Thyroid gland (tissue), 4 donors: ENCODE results near the gene NKX2-4. TPM values are rescaled to one million over a fixed set of nuclear protein-coding genes. Genes with fewer than 3 reads are reported as not detected.
"Not testable (repeated sequence)": the region's sequence is repeated elsewhere in the genome, so short reads cannot be mapped to it uniquely, and the experiment has no call there.

Source experiments
- DNase-seq, 2 donors: peaks; one replicate each; pipeline ENCODE4 v3.0.0-alpha.2; 2019
- H3K27ac ChIP-seq, 3 donors: fragments of 200-600 bp; sonication (generic); 1 replicate in 2 of 3; 2 replicates in 1 of 3; pipeline ENCODE4 v1.5.1; 2016 to 2019; ENCODE audit warnings: mild to moderate bottlenecking in 1 of 3, moderate library complexity in 1 of 3
- H3K27me3 ChIP-seq: fragments of 200-600 bp; sonication (generic); one replicate; pipeline ENCODE4 v1.5.1; 2019
- H3K36me3 ChIP-seq, 2 donors: fragments of 200-600 bp; sonication (generic); one replicate each; pipeline ENCODE4 v1.5.1; 2016 to 2019
- H3K4me1 ChIP-seq, 2 donors: fragments of 200-600 bp; sonication (generic); one replicate each; pipeline ENCODE4 v1.5.1; 2017 to 2019
- H3K4me3 ChIP-seq, 3 donors: fragments of 200-600 bp; sonication (generic); replicated peaks in 1 of 3; 1 replicate in 2 of 3; 2 replicates in 1 of 3; pipeline ENCODE4 v1.5.1; 2016; ENCODE audit warnings: mild to moderate bottlenecking in 1 of 3
- H3K9me3 ChIP-seq: fragments of 200-600 bp; sonication (generic); one replicate; pipeline ENCODE4 v1.5.1; 2017
- POLR2A ChIP-seq, 2 donors: fragments of 450-650 bp; IDR thresholded peaks; one replicate each; pipeline ENCODE4 v1.6.1; 2017; ENCODE audit warnings: antibody characterized with exemption in 2 of 2, mild to moderate bottlenecking in 2 of 2, moderate library complexity in 1 of 2
- WGBS, 2 donors: methylation state at CpG; one replicate each; pipeline ENCODE4 v1.1.5; 2017; 5-methylcytosine and 5-hydroxymethylcytosine counted together
- intact Hi-C: fragments of 100-400 bp; cut with DNase I; formaldehyde crosslinking; loops from one replicate; pipeline ENCODE4 v1.15.1; 2023
- total RNA-seq, 4 donors: library from RNA; depleted of rRNA; stranded (reverse); fragments of >200 nt; gene quantifications; one replicate each; pipeline ENCODE4 v1.2.3, GENCODE V29; 2016
- TF ChIP-seq, protein P1 (sequence below), 6 experiments: fragments of 200-600 bp in 3 of 6; fragments of 450-650 bp in 3 of 6; sonication (generic) in 3 of 6; IDR thresholded peaks; one replicate each; pipeline ENCODE4 v1.5.1; 2016 to 2019; ENCODE audit warnings: antibody characterized with exemption in 6 of 6, mild to moderate bottlenecking in 2 of 6, inconsistent platforms in 1 of 6, moderate library complexity in 1 of 6

The NKX2-4 gene
- total RNA-seq, 4 donors from 2014 or later = 0.11 TPM; not detected in 3

GRCh38 chr20:21373436-21373835 lies 23.9 kb downstream of the NKX2-4 start:
- Histone ChIP-seq H3K27ac (no peak overlapping the region), H3K36me3 (peaks cover 0 to 8% of the 10 kb centered on the region in 2 donors), H3K9me3 (no peaks in the 10 kb centered on the region), H3K27me3 (no peaks in the 10 kb centered on the region), H3K4me1 (no peaks in the 10 kb centered on the region), H3K4me3 (no peak overlapping the region)
- no peak for DNase-seq
- no peak for TF ChIP-seq POLR2A (IDR thresholded peaks at IDR 0.05)
- TF ChIP-seq, protein P1, sequence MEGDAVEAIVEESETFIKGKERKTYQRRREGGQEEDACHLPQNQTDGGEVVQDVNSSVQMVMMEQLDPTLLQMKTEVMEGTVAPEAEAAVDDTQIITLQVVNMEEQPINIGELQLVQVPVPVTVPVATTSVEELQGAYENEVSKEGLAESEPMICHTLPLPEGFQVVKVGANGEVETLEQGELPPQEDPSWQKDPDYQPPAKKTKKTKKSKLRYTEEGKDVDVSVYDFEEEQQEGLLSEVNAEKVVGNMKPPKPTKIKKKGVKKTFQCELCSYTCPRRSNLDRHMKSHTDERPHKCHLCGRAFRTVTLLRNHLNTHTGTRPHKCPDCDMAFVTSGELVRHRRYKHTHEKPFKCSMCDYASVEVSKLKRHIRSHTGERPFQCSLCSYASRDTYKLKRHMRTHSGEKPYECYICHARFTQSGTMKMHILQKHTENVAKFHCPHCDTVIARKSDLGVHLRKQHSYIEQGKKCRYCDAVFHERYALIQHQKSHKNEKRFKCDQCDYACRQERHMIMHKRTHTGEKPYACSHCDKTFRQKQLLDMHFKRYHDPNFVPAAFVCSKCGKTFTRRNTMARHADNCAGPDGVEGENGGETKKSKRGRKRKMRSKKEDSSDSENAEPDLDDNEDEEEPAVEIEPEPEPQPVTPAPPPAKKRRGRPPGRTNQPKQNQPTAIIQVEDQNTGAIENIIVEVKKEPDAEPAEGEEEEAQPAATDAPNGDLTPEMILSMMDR (IDR thresholded peaks at IDR 0.05) = no peak
- intact Hi-C loops = no loop called here
- 80 to 82% methylated on average over 1 of the region's 1 CpG for WGBS, 2 donors

GRCh38 chr20:21372016-21372415 lies 25.3 kb downstream of the NKX2-4 start:
- TF ChIP-seq POLR2A (IDR thresholded peaks at IDR 0.05) = no peak
- TF ChIP-seq, protein P1 (IDR thresholded peaks at IDR 0.05) = no peak
- no peak overlapping the region for H3K4me3 ChIP-seq
- H3K27ac ChIP-seq = no peak overlapping the region
- no peaks in the 10 kb centered on the region for H3K9me3 ChIP-seq
- intact Hi-C loops = no loop called here
- WGBS, 2 donors = 92 to 94% methylated on average over 2 of the region's 2 CpGs
- DNase-seq = no peak
- peaks cover 0 to 13% of the 10 kb centered on the region in 2 donors for H3K36me3 ChIP-seq
- no peaks in the 10 kb centered on the region for H3K27me3 ChIP-seq
- no peaks in the 10 kb centered on the region for H3K4me1 ChIP-seq

- Histone ChIP-seq H3K4me1 (no peaks in the 10 kb centered on the region), H3K4me3 (no peak overlapping the region), H3K9me3 (no peaks in the 10 kb centered on the region), H3K27ac (no peak overlapping the region), H3K27me3 (no peaks in the 10 kb centered on the region), H3K36me3 (peaks cover 0 to 21% of the 10 kb centered on the region in 2 donors)
- TF ChIP-seq POLR2A (IDR thresholded peaks at IDR 0.05) = no peak
- TF ChIP-seq, protein P1 (IDR thresholded peaks at IDR 0.05) = no peak
- DNase-seq = no peak
- intact Hi-C loops = no loop called here
- 94 to 100% methylated on average over 1 of the region's 1 CpG for WGBS, 2 donors
These were observed 26.1 kb downstream of the NKX2-4 start for GRCh38 chr20:21371193-21371592.

GRCh38 chr20:21368791-21369190 lies 28.5 kb downstream of the NKX2-4 start:
- peaks cover 0 to 22% of the 10 kb centered on the region in 2 donors for H3K36me3 ChIP-seq
- TF ChIP-seq, protein P1 (IDR thresholded peaks at IDR 0.05) = no peak
- TF ChIP-seq POLR2A (IDR thresholded peaks at IDR 0.05) = no peak
- no peak for DNase-seq
- no peaks in the 10 kb centered on the region for H3K9me3 ChIP-seq
- intact Hi-C loops = no loop called here
- H3K27ac ChIP-seq = no peak overlapping the region
- no peak overlapping the region for H3K4me3 ChIP-seq
- H3K27me3 ChIP-seq = no peaks in the 10 kb centered on the region
- H3K4me1 ChIP-seq = no peaks in the 10 kb centered on the region
- WGBS, 2 donors = 45% methylated on average over 2 of the region's 2 CpGs

GRCh38 chr20:21366273-21366672 lies 31.1 kb downstream of the NKX2-4 start:
- WGBS, 2 donors = 90% methylated on average over 9 of the region's 9 CpGs
- intact Hi-C loops, DNase-seq, H3K4me1 ChIP-seq, H3K9me3 ChIP-seq, H3K27me3 ChIP-seq, H3K27ac ChIP-seq, H3K4me3 ChIP-seq: not testable (repeated sequence)
- H3K36me3 ChIP-seq = peaks cover 6 to 22% of the 10 kb centered on the region in 2 donors

DNA sequence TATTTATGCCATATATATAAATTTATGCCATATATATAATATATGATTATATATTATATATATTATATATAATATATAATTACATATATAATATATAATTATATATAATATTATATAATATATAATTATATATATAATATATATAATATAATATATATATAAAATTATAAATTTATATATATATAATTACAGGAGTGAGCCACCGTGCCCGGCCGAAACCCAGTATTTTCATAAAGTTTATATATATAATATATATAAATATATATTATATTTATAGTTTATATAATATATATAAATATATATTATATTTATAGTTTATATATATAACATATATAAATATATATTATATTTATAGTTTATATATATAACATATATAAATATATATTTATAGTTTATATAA lies 31.6 kb downstream of the NKX2-4 start:
- H3K36me3 ChIP-seq = peaks cover 6 to 22% of the 10 kb centered on the region in 2 donors
- intact Hi-C loops = no loop called here

More for the DNA sequence above, 31.6 kb downstream of the NKX2-4 start:
- WGBS, 2 donors = 96 to 97% methylated on average over 3 of the region's 3 CpGs
- H3K4me3 ChIP-seq = no peak overlapping the region
- DNase-seq = no peak
- H3K4me1 ChIP-seq = peaks cover 0 to 8% of the 10 kb centered on the region in 2 donors
- TF ChIP-seq POLR2A (IDR thresholded peaks at IDR 0.05) = no peak
- TF ChIP-seq, protein P1 (IDR thresholded peaks at IDR 0.05) = no peak
- no peaks in the 10 kb centered on the region for H3K9me3 ChIP-seq
- H3K27me3 ChIP-seq = no peaks in the 10 kb centered on the region
- H3K27ac ChIP-seq = no peak overlapping the region
